ENCODE measurements around the gene SORCS2.

DNA sequence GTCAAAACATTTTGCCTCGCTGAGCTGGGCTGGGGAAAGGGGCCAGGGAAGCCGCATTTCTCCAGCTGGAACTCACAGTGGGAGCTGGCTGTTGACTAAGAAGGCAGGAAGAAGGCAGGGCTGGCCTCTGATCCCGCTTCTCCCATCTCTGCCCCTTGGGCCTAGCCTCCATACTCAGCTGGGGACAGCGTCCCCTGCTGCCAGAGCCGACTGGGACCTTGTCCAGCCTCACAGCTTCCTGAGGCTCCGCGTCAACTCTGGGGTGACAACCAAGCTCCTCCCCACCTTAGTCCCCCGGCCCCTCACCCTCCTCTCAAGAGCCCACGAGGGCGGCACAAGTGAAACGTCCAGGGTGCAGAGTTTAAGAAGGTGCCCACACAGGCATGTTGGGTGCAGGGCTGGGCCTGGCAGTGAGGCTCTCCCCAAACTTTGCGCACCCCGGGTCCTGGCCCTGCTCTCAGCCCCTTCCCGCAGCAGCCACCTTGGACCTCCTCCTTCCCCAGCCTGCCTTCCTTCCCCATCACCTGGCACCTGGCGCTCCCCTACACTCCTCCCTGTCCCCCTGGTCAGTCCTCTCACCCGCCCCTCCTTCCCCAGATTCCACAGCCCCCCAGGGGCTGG, 141.6 kb downstream of the SORCS2 start:
- TF ChIP-seq, protein P1, sequence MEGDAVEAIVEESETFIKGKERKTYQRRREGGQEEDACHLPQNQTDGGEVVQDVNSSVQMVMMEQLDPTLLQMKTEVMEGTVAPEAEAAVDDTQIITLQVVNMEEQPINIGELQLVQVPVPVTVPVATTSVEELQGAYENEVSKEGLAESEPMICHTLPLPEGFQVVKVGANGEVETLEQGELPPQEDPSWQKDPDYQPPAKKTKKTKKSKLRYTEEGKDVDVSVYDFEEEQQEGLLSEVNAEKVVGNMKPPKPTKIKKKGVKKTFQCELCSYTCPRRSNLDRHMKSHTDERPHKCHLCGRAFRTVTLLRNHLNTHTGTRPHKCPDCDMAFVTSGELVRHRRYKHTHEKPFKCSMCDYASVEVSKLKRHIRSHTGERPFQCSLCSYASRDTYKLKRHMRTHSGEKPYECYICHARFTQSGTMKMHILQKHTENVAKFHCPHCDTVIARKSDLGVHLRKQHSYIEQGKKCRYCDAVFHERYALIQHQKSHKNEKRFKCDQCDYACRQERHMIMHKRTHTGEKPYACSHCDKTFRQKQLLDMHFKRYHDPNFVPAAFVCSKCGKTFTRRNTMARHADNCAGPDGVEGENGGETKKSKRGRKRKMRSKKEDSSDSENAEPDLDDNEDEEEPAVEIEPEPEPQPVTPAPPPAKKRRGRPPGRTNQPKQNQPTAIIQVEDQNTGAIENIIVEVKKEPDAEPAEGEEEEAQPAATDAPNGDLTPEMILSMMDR (IDR thresholded peaks at IDR 0.05), result no peak
- no peak for TF ChIP-seq POLR2A (IDR thresholded peaks at IDR 0.05)
